H9 (cell line): Measurements from ENCODE around the gene NFKB1. TPM values are rescaled to one million over a fixed set of nuclear protein-coding genes. Genes with fewer than 3 reads are reported as not detected.

Source experiments
- DNase-seq: peaks from one replicate; pipeline ENCODE4 v3.0.0-alpha.2; 2017
- H2AFZ ChIP-seq: one replicate; pipeline ENCODE4 v1.6.1; 2013; ENCODE audit warnings: mild to moderate bottlenecking, low read length, control low read depth, moderate library complexity
- H2AK5ac ChIP-seq: 2 replicates; pipeline ENCODE4 v1.6.1; 2013; ENCODE audit warnings: low read length, control low read depth, mixed read lengths; ENCODE audit not compliant: insufficient read length
- H2BK120ac ChIP-seq: one replicate; pipeline ENCODE4 v1.6.1; 2013; ENCODE audit warnings: low read depth, mild to moderate bottlenecking, low read length, control low read depth, inconsistent platforms; ENCODE audit not compliant: poor library complexity, severe bottlenecking
- H2BK12ac ChIP-seq: 2 replicates; pipeline ENCODE4 v1.6.1; 2013; ENCODE audit warnings: low read length, control low read depth, mixed read lengths, low read depth; ENCODE audit not compliant: insufficient read length
- H2BK15ac ChIP-seq: 2 replicates; pipeline ENCODE4 v1.6.1; 2013; ENCODE audit warnings: low read depth, low read length, control low read depth
- H2BK20ac ChIP-seq: one replicate; pipeline ENCODE4 v1.6.1; 2013; ENCODE audit warnings: low read depth, mild to moderate bottlenecking, low read length, control low read depth, inconsistent platforms; ENCODE audit not compliant: poor library complexity, severe bottlenecking
- H2BK5ac ChIP-seq: 2 replicates; pipeline ENCODE4 v1.6.1; 2013; ENCODE audit warnings: low read length, control low read depth, mixed read lengths; ENCODE audit not compliant: insufficient read length
- H3K14ac ChIP-seq: 2 replicates; pipeline ENCODE4 v1.6.1; 2013; ENCODE audit warnings: low read length, control low read depth; ENCODE audit not compliant: insufficient read depth
- H3K18ac ChIP-seq: 2 replicates; pipeline ENCODE4 v1.6.1; 2013; ENCODE audit warnings: low read depth, mild to moderate bottlenecking, mixed read lengths, low read length, control low read depth; ENCODE audit not compliant: insufficient read length
- H3K23ac ChIP-seq: 2 replicates; pipeline ENCODE4 v1.6.1; 2013; ENCODE audit warnings: low read length, control low read depth, mixed read lengths, low read depth; ENCODE audit not compliant: insufficient read length
- H3K23me2 ChIP-seq: 2 replicates; pipeline ENCODE4 v1.6.1; 2013; ENCODE audit warnings: low read depth, mild to moderate bottlenecking, mixed read lengths, low read length, control low read depth; ENCODE audit not compliant: insufficient read length, poor library complexity, severe bottlenecking
- H3K27ac ChIP-seq: 2 replicates; pipeline ENCODE4 v1.5.1; 2013; ENCODE audit warnings: low read length, control low read depth, mixed read lengths, low read depth; ENCODE audit not compliant: insufficient read length
- H3K27me3 ChIP-seq: 2 replicates; pipeline ENCODE4 v1.6.1; 2013; ENCODE audit warnings: low read length, control low read depth, inconsistent platforms; ENCODE audit not compliant: insufficient read depth
- H3K4ac ChIP-seq: 2 replicates; pipeline ENCODE4 v1.6.1; 2013; ENCODE audit warnings: low read depth, mild to moderate bottlenecking, control low read depth, inconsistent platforms, low read length, moderate library complexity
- H3K4me1 ChIP-seq: 2 replicates; pipeline ENCODE4 v1.6.1; 2013; ENCODE audit warnings: low read length, control low read depth, inconsistent platforms; ENCODE audit not compliant: insufficient read depth
- H3K4me2 ChIP-seq: 2 replicates; pipeline ENCODE4 v1.6.1; 2013; ENCODE audit warnings: low read length, control low read depth, mixed read lengths; ENCODE audit not compliant: insufficient read length, insufficient read depth
- H3K56ac ChIP-seq: 2 replicates; pipeline ENCODE4 v1.6.1; 2013; ENCODE audit warnings: low read depth, mild to moderate bottlenecking, mixed read lengths, low read length, control low read depth; ENCODE audit not compliant: insufficient read length
- H3K79me1 ChIP-seq: 2 replicates; pipeline ENCODE4 v1.6.1; 2013; ENCODE audit warnings: low read depth, mild to moderate bottlenecking, moderate library complexity, low read length, control low read depth, inconsistent platforms; ENCODE audit not compliant: insufficient read depth, poor library complexity, severe bottlenecking
- H3K79me2 ChIP-seq: 2 replicates; pipeline ENCODE4 v1.6.1; 2013; ENCODE audit warnings: low read length, control low read depth, inconsistent platforms; ENCODE audit not compliant: insufficient read depth
- H3K9ac ChIP-seq: 2 replicates; pipeline ENCODE4 v1.6.1; 2013; ENCODE audit warnings: low read length, control low read depth, mixed read lengths; ENCODE audit not compliant: insufficient read length; ENCODE audit errors: extremely low read depth
- H3K9me3 ChIP-seq: one replicate; pipeline ENCODE4 v1.6.1; 2013; ENCODE audit warnings: low read depth, low read length, inconsistent platforms; ENCODE audit not compliant: control insufficient read depth
- H3T11ph ChIP-seq: one replicate; pipeline ENCODE4 v1.6.1; 2013; ENCODE audit warnings: mild to moderate bottlenecking, low read length, control low read depth, inconsistent platforms
- H4K20me1 ChIP-seq: one replicate; pipeline ENCODE4 v1.6.1; 2013; ENCODE audit not compliant: control insufficient read depth, insufficient read length, insufficient read depth
- H4K5ac ChIP-seq: 2 replicates; pipeline ENCODE4 v1.6.1; 2013; ENCODE audit warnings: low read depth, mild to moderate bottlenecking, mixed read lengths, low read length, control low read depth; ENCODE audit not compliant: insufficient read length
- H4K8ac ChIP-seq: replicated peaks from 2 replicates; pipeline ENCODE4 v1.6.1; 2013; ENCODE audit warnings: low read length, control low read depth, mixed read lengths, low read depth; ENCODE audit not compliant: insufficient read length
- H4K91ac ChIP-seq: 2 replicates; pipeline ENCODE4 v1.6.1; 2013; ENCODE audit warnings: low read depth, mild to moderate bottlenecking, moderate library complexity, mixed read lengths, low read length, control low read depth; ENCODE audit not compliant: insufficient read length
- H3K27ac Mint-ChIP-seq, 3 experiments: 2 replicates in 2 of 3; 3 replicates in 1 of 3; pipeline ENCODE4 v1.8.0; 2020 to 2021; ENCODE audit warnings: mixed read lengths in 3 of 3, mild to moderate bottlenecking in 1 of 3, moderate library complexity in 1 of 3
- H3K27me3 Mint-ChIP-seq: 2 replicates; pipeline ENCODE4 v1.8.0; 2021; ENCODE audit warnings: low read depth, mild to moderate bottlenecking, moderate library complexity, mixed read lengths
- H3K36me3 Mint-ChIP-seq, 3 experiments: 2 replicates in 2 of 3; 3 replicates in 1 of 3; pipeline ENCODE4 v1.8.0; 2020 to 2021; ENCODE audit warnings: low read depth in 3 of 3, mixed read lengths in 3 of 3; ENCODE audit not compliant: insufficient read depth in 1 of 3
- H3K4me1 Mint-ChIP-seq, 2 experiments: 2 replicates each; pipeline ENCODE4 v1.8.0; 2020; ENCODE audit warnings: mixed read lengths in 2 of 2
- H3K4me3 Mint-ChIP-seq, 2 experiments: 2 replicates in 1 of 2; 3 replicates in 1 of 2; pipeline ENCODE4 v1.8.0; 2020 to 2021; ENCODE audit warnings: mild to moderate bottlenecking in 2 of 2, mixed read lengths in 2 of 2, moderate library complexity in 1 of 2
- H3K9me3 Mint-ChIP-seq, 2 experiments: 2 replicates in 1 of 2; 3 replicates in 1 of 2; pipeline ENCODE4 v1.8.0; 2020; ENCODE audit warnings: mild to moderate bottlenecking in 2 of 2, mixed read lengths in 2 of 2, moderate library complexity in 1 of 2
- CTCF ChIP-seq: fragments of 200-600 bp; sonication (generic); conservative IDR thresholded peaks from 3 replicates; pipeline ENCODE4 v1.8.0; 2021; ENCODE audit warnings: antibody characterized with exemption, mild to moderate bottlenecking
- WGBS: extraction: QIAGEN DNeasy Blood & Tissue Kit; methylation state at CpG from one replicate; pipeline ENCODE4 v1.1.7; 2013; ENCODE audit warnings: missing lambda C conversion rate, low lambda C conversion rate, mixed read lengths; ENCODE audit not compliant: insufficient read length; ENCODE audit errors: extremely low coverage; 5-methylcytosine and 5-hydroxymethylcytosine counted together
- total RNA-seq: library from RNA; stranded (reverse); gene quantifications from 2 replicates; pipeline ENCODE4 v1.2.1, GENCODE V29; 2021

Gene NFKB1
- total RNA-seq, 1 experiment from 2014 or later = 5.7 TPM

- H3K9me3 ChIP-seq = no peaks in the 10 kb centered on the region
- H3K4me1 ChIP-seq = no peaks in the 10 kb centered on the region; the same call in 1 of the 2 replicates
- no peak overlapping the region for H2BK120ac ChIP-seq
- no CpG with 5 or more reads among the region's 3 CpGs for WGBS
- H4K91ac ChIP-seq = no peak overlapping the region
- no peak overlapping the region for H3K9ac ChIP-seq
- H3K4ac ChIP-seq = no peak overlapping the region
- no peak overlapping the region for H4K5ac ChIP-seq
- no peak overlapping the region for H2AFZ ChIP-seq
- H2BK5ac ChIP-seq = no peak overlapping the region
- Mint-ChIP-seq H3K27ac (peak overlapping the region in 2 of 3 experiments; percentile 65 to 66; a peak in 1 of 7 replicates), H3K9me3 (no peaks in the 10 kb centered on the region), H3K27me3 (no peaks in the 10 kb centered on the region), H3K4me1 (peaks cover 4 to 9% of the 10 kb centered on the region in 2 experiments; a peak in 3 of 4 replicates), H3K4me3 (no peak overlapping the region), H3K36me3 (no peaks in the 10 kb centered on the region; a peak in 1 of 7 replicates)
- H4K8ac ChIP-seq = no peak overlapping the region
- H2AK5ac ChIP-seq = no peak overlapping the region
- H3K18ac ChIP-seq = no peak overlapping the region
- H2BK15ac ChIP-seq = no peak overlapping the region
- no peak overlapping the region for H3T11ph ChIP-seq
- H3K14ac ChIP-seq = no peak overlapping the region
- H3K56ac ChIP-seq = no peak overlapping the region
- no peak overlapping the region for H3K27ac ChIP-seq
- H3K23me2 ChIP-seq = no peaks in the 10 kb centered on the region
- no peak for TF ChIP-seq CTCF
- H3K4me2 ChIP-seq = no peak overlapping the region
- no peak overlapping the region for H2BK12ac ChIP-seq
- H2BK20ac ChIP-seq = no peak overlapping the region
- H4K20me1 ChIP-seq = no peaks in the 10 kb centered on the region
- no peaks in the 10 kb centered on the region for H3K27me3 ChIP-seq
- H3K79me2 ChIP-seq = no peaks in the 10 kb centered on the region
- H3K79me1 ChIP-seq = no peaks in the 10 kb centered on the region
- no peak for DNase-seq
- H3K23ac ChIP-seq = no peak overlapping the region
Observed at GRCh38 chr4:102453827-102454226, 47.3 kb upstream of the NFKB1 start.
